Stimulated activated CD4-positive, alpha-beta T cell treated with anti-CD3 and anti-CD28 coated beads, Interleukin-2, amount 100 ng/mL, for 4 hours (primary cell): ENCODE measurements around the gene USP24.

Source experiments
- DNase-seq: peaks from one replicate; pipeline ENCODE4 v3.0.0-alpha.2; 2020; ENCODE audit warnings: low read depth

The USP24 gene, protein sequence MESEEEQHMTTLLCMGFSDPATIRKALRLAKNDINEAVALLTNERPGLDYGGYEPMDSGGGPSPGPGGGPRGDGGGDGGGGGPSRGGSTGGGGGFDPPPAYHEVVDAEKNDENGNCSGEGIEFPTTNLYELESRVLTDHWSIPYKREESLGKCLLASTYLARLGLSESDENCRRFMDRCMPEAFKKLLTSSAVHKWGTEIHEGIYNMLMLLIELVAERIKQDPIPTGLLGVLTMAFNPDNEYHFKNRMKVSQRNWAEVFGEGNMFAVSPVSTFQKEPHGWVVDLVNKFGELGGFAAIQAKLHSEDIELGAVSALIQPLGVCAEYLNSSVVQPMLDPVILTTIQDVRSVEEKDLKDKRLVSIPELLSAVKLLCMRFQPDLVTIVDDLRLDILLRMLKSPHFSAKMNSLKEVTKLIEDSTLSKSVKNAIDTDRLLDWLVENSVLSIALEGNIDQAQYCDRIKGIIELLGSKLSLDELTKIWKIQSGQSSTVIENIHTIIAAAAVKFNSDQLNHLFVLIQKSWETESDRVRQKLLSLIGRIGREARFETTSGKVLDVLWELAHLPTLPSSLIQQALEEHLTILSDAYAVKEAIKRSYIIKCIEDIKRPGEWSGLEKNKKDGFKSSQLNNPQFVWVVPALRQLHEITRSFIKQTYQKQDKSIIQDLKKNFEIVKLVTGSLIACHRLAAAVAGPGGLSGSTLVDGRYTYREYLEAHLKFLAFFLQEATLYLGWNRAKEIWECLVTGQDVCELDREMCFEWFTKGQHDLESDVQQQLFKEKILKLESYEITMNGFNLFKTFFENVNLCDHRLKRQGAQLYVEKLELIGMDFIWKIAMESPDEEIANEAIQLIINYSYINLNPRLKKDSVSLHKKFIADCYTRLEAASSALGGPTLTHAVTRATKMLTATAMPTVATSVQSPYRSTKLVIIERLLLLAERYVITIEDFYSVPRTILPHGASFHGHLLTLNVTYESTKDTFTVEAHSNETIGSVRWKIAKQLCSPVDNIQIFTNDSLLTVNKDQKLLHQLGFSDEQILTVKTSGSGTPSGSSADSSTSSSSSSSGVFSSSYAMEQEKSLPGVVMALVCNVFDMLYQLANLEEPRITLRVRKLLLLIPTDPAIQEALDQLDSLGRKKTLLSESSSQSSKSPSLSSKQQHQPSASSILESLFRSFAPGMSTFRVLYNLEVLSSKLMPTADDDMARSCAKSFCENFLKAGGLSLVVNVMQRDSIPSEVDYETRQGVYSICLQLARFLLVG (N-terminal part only)

DNA sequence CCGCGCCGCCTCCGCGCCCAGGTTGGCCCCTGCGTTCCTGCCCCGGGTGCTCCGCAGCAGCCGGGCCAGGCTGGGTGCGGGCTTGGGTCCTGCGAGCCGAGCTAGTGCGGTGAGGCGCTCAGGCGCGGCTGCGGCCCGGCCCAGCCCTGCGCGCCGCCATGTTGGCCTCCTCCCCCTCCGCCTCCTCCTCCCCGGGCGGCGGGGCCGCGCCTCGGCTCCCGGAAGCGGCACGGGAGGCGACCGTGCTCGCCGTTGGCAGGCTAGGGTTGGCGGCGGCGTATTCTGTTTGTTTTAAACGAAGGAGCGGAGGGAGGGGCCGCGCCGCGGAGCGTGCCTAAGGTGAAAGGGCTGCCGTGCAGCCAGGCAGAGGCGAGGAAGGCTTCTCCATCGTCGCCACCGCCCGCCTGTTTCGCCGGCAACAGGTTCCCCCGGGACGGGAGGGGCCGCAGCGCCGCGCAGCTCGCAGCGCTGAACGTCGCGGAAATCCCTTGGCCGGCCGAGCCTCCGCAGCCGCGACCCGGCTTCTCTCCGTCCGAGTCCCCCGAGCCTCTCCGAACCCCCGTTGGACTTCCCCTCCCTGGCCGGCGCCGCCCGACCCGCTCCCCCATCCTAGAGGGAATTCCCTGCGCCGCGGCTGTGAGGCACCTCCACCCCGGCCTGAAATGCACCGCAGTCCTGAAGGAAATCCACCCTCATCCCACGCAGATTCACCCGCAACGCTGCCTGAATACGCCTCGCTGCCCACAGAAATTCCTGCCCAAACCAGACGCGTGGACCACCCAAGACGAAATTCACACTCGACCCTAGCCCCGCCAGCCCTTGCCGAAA, at the start of gene USP24:
USP24 (minus strand) TSS at position 171 of the 828 bp plus-strand sequence. CDS start 251 bp downstream, outside the sequence.
- peak; percentile 76 for DNase-seq

DNA sequence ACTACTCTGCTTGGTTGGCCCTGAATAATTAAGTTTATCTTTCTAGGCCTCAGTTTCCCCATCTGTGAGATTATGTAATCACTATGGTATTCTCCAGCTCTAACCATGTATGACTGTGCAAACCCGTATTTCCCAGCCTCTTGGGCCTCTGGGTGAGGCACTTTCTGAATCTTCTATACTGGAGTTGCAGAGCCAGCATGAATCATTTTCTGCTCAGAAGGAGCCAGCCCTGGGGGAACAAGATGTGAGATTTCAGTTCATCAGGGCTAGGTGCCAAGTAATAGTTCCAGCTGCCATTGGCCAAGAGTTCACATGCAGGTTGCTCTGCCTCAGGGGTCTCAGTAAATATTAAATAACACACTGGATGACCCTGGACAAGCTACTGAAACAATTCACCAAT, 47.7 kb upstream of the USP24 start:
- DNase-seq = no peak

DNA sequence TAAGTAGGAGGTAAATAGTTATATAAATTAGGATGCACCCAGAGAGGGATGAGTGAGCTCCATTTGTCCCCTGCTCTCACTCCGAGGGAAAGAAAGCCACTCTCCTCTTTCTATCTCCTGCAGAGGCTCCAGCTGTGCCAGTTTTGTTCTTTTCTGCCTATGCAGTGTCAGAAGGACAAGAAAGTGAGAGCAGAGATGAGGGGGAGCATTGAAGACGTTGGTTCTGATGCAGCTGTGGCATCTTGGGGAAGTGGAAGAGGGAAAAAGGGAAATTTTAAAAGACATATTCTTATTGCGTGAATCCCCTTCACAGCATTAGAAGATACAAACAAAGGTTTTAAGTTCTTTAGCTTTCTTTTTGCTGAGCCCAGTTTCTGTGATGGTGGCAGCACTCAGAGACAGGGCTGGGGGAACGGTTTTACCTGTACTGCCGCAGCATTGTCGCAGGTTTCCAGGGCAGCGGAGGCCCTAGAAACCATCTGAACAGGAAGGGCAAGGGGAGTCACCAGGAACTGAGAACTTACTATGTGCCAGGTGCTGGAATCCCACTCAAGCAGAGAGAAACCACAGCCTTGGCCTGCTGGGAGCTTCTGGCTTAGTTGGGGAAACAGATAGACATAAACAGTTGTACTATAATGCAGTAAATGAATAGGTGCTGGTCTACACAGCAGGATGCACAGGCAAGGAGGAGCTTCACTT, 44.9 kb upstream of the USP24 start:
- no peak for DNase-seq

DNA sequence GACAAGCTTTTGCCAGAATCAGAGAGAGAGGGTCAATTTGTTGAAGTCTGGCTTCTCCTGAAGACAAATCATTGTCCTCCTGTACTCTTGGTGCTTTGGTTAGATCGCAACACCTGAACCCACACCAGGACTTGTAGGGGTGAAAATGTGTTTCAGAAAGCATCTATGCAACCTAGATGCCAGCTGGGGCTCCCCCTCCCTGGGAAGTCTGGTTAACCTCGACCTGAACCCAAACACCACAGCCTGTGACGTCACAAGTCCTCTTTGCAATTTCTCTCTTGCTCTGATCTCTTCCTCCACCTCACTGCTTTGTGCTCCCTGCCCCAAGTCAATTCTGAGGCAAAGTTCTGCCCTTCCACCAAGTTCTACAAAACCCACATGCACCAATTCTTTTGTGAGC, 42.8 kb upstream of the USP24 start:
- DNase-seq = no peak

DNA sequence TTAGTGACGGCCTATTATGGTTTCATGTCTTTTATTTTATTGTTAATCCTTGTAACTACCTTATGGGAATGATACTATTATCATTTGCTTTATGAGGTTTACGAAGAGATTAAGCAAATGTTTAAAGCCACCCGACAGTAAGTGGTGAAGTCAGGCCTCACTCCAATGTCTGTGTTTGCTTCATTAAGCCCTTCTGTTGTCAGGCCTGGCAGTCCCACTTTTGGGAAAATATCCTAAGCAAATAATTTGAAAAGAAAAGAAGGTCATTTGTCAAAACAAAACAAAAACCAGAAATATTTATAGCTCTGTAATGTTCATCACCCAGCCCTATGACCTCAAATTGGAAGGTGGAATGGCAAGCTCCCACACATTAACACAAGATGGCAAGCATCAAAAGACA, 40.7 kb upstream of the USP24 start:
- no peak for DNase-seq

DNA sequence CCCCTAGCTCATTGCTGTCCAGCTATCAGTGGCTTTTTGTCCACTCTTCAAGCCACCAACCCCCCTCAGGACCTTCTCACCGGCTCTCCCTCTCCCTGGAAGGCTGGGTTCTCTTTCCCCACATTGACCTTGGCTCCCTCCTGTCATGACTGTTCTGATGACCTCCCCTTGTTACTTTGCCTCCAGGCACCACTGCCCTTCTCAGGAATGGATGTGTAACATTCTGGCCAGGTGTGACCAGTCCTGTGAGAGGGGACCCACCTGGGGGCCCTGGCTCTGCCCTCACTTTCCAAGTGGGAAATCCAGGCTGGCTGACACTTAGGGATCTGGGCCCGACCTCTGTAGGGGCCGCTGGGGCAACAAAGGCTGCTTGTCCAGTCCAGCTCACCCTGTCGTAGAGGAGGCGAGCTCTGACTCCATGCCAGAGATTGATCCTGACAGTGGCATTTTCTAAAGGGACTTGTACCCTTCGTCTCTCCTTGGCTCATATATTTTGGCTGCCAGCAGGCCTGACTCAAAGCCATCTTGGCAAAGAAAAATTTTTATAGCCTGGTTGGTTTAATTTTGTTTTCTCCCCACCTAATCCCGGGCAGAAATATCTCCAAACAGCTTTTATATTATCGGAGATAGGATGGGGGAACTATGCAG, 37.9 kb upstream of the USP24 start:
- no peak for DNase-seq

DNA sequence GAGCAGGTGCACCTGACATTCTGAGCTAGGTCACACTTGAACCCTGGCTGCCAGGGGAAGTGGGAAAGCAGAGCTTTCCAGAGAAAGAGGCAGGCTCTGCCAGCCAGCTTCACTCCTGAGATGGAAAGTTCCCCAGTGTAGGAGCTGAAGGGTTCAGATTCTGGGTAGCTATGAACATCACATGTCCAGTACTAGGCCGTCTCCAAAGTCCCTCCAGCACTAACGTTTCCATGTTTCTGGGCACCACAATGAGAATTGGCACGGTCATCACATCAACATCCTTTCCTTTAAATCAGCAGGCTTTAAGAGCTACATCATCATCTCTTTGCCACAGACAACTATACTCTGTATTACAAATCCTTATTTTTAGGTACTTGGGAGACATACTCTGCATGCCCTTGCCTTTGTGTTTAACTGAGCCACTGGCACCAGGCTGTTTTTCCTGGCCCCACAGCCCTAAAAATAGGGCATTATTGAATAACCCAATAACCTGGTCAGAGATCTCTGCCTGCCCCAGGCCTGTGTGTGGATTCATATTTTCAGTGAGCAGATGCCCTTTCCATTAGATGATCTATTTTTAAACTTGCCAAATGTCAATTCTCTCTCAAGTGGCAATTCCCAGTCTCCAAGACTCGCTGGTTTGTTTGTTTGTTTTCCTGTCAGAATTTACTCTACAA, 35.4 kb upstream of the USP24 start:
- DNase-seq = no peak

DNA sequence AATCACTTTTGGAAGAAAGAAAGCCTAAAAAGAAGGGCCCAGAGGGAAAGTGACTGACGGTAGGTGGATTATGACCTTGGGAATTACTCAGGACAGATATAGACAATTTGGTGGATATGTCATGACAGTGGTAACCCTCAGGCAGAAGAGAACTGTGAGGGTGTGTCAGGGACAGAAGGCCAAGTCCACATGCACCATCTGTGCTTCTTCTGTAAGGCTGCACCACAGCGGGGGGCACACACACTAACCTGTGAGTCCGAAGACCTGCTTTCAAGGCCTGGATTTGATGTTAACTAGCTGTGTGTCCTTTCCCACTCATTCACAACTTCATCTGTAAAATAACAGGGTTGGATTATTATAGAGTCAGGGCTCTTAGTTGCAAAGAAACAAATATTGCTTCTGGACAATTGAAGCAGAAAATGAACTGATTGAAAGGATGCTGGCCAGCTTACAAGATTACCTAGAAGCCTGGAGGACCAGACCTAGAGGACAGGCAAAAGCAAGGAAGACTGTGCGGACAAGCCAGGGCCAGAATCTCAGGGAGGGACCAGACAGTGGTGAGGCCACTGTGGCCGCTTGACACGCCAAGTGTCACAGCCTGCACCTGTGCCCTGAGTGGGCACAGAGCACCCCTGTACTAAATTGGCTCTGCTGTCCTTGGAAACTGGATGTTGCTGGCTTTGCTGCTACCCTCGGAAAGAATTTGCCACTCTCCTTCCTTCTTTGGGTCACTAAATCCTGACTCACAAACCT, 34.7 kb upstream of the USP24 start:
- DNase-seq = no peak

DNA sequence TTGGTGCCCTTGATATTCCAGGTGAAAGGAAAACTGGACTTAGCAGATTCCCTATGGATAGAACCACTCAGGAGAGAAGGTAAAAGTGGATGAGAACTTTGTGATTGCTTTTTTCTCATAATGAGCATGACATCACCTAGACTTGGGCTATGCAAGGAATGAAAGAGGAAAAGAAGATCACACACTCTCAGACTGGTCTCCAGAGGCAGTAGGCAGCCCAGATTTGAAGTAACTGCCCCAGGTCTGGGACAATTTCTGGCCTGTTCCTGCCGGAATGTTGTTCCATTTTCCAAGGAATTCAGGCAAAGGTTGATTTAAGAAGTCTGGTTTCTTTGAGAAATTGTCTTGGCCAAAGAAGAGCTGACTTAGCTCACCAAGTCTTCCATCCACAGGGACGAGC, 31.7 kb upstream of the USP24 start:
- DNase-seq = no peak

DNA sequence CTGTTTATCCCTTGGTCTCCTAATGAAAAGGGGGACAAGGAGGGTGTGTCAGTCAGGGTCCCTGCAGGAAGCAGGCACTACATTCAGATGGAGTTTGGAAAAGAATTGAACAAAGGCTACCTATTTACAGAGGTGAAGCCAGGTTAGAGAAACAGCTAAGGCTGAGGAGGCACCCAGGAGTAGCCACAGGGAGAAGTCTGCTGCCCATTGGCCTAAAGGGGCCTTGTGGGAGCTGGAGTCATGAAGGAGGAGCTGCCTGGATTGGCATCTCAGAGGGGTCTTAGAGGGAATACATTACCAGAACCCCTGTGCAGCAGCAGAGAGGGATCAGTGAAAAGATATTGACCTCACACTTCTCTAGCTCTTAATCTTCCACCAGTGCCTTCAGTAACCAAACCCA, 31.2 kb upstream of the USP24 start:
- no peak for DNase-seq

DNA sequence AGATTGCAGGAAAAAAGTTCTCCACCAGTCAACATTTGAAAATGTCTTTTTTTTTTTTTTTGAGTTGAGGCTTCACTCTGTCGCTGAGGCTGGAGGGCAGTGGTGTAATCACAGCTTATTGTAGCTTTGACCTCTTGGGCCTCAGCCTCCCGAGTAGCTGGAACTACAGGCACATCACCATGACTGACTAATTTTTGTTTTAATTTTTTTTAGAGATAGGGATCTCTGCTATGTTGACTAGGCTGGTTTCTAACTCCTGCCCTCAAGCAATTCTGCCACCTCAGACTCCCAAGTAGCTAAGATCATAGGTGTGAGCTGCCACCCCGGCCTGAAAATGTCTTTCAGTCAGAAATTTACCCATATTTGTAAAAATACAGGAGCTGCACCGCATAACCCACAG, 30.6 kb upstream of the USP24 start:
- no peak for DNase-seq

DNA sequence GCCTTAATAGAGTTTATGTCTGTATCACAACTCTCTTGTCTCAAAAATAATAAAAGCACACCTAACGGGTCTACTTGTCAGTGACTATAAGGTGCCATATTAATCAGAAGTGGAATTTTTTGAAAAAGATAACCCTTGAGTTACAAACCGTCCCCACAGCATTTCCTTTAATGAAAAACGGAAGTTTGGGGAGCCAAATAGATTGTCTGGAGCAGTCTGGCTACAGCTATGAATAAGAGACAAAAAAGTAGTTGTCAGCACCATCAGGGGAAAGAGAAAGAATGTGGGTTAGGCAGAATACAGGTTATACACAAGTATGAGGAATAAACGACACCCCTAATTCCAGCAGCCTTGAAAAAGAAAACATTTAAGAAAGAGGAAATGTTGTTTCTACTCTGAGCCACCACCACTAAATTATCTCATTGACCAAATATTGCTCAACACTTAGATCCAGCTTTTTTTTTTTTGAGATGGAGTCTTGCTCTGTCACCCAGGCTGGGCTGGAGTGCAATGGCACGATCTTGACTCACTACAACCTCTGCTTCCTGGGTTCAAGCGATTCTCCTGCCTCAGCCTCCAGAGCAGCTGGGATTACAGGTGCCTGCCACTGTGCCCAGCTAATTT, 29.4 kb upstream of the USP24 start:
- no peak for DNase-seq

DNA sequence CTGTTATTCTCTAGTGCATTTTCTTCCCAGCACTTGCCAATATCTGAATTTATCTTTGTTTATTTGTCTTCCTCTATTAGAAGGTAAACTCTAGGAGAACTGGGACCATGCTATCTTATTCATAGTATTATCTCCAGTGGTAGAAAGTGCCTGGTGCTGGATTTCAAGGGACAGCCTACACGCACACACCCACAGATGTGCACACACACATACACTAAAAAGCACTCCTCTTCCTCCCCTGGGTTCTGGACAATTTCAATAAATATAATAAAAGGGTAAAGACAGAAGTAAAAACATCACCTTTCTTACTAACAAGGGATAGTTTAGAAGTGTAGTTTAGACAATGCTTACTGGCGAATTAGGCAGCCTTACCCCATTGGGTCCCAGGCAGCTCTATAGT, 28.5 kb upstream of the USP24 start:
- DNase-seq = no peak

DNA sequence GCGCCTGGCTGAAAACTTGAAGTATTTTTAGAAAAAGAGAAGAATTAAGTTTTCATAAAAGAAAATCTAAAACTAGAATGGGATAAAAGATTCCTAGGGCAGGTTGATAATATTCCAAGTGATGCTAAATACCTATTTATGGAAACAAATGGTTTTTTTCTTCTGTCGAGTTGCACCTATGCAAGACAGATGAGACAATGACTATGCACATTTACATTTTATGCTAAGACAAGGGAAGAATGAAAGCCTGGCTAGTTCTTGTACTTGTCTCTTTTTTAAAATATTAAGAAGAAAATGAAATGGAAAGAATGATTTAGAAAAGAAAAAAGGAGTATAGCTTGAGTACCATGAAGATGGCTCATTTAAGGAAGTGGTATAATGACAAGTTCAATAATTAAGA, 24.4 kb upstream of the USP24 start:
- DNase-seq = no peak

DNA sequence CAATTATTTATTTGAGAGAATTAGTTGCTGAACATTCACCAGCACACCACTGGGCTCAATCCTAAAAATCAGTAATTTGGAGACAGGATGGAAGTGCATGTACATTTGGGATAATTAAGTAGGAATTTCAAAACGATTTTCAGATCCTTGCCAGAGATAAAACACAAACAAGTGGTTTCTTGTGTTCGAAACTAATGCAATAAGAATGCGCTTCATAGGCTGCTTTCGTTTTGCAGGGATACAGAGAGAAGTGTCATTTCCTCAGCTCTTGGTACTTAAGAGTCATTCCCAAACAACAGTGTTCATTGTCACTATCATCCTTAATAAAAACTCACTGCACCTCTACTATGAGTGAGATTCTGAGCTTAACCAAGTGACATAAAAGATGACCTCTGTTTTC, 20.6 kb upstream of the USP24 start:
- DNase-seq = no peak

DNA sequence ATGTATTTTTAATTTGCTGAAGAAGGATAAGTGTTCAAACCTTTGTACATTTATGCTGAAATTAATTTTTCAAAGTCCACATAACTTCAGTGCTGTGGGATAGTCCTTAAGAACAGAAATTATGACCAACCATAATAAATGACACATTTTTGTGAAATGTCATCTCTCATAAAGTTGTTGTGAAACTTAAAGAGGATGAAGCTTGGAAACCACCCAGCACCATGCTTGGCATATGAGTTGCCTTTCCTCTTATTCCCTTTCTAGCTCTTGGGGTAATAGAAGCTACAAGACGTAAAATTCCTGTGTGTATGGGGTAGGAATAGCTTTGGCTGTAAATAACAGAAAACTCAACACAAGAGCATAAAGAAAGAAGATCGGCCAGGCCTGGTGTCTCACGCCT, 18.9 kb upstream of the USP24 start:
- no peak for DNase-seq

DNA sequence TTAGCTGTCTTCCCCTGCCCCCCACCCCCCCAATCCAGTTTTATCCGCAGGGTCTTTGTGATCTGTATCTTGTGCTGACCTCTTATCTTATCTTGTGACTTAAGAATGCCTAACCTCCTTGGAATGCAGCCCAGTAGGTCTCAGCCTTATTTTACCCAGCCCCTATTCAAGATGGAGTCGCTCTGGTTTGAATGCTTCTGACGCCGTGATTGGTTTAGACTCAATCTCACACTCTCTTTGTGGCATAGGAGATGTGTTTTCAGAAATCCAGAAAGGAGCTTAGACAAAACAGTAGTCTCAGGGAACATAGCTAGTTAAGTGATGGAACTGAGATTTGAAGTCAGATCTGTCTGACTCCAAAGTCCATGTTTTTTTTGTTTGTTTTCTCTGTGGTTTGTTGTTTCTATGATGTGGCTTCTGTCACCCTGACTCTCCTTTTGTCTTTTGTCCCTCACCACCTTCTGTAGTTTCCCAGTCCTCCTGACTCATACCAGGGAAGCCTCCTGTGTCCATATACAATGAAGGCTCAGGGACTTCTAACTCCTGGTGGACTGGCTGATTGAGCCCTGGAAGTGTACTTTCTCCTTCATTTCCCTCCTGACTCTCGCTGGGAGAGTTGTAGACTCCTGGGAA, 18.1 kb upstream of the USP24 start:
- DNase-seq = no peak
